BJ (cell line): ENCODE measurements around the gene GAPVD1. TPM values are rescaled to one million over a fixed set of nuclear protein-coding genes. Genes with fewer than 3 reads are reported as not detected.

Experiments used
- CTCF ChIA-PET: fragments of 350-600 bp; formaldehyde crosslinking; extraction: SDS; loops from one replicate; lab custom pipeline; 2021; ENCODE audit warnings: antibody characterized with exemption, inconsistent platforms; lab: Yijun Ruan, JAX
- POLR2A ChIA-PET: fragments of 300-600 bp; sonication (Branson Sonifier 250); formaldehyde crosslinking; extraction: SDS; loops from one replicate; lab custom pipeline; 2021; ENCODE audit warnings: antibody characterized with exemption; lab: Charles Lee
- DNase-seq: peaks from one replicate; pipeline ENCODE4 v3.0.0-alpha.2; 2011; ENCODE audit warnings: low read depth
- H3K27me3 ChIP-seq: 2 replicates; pipeline ENCODE4 v1.6.0; 2011; ENCODE audit warnings: low read length; ENCODE audit not compliant: control insufficient read depth, insufficient read depth
- H3K36me3 ChIP-seq: 2 replicates; pipeline ENCODE4 v1.5.1; 2011; ENCODE audit warnings: low read length; ENCODE audit not compliant: control insufficient read depth, insufficient read depth
- H3K4me3 ChIP-seq: 2 replicates; pipeline ENCODE4 v1.5.1; 2011; ENCODE audit warnings: low read depth, mild to moderate bottlenecking, control low read depth, low read length
- CTCF ChIP-seq: IDR thresholded peaks from 2 replicates; pipeline ENCODE4 v1.5.1; 2011; ENCODE audit warnings: low read depth, mild to moderate bottlenecking, control low read depth, inconsistent platforms, low read length, moderate library complexity; ENCODE audit not compliant: insufficient read depth
- polyA plus RNA-seq: library from polyadenylated mRNA; depleted of rRNA; stranded (reverse); fragments of >200 nt; gene quantifications from 2 replicates; pipeline ENCODE4 v1.2.3, GENCODE V29; 2011

GAPVD1 gene
- polyA plus RNA-seq, 1 experiment = 11.6 TPM

GRCh38 chr9:125409217-125409636 is 147.6 kb downstream of the GAPVD1 start:
- TF ChIP-seq CTCF = no peak
- CTCF ChIA-PET = interaction anchor here (2.1 to 2.7 kb wide), 2 partner anchors 224 to 1083 kb away, joined by 8 to 16 read pairs; no protein-coding TSS in a partner anchor
- no peak overlapping the region for H3K4me3 ChIP-seq
- H3K27me3 ChIP-seq = no peaks in the 10 kb centered on the region
- no peak for DNase-seq
- POLR2A ChIA-PET = no interaction called here
- H3K36me3 ChIP-seq = no peaks in the 10 kb centered on the region

GRCh38 chr9:125409637-125410521 is 148.3 kb downstream of the GAPVD1 start:
- Histone ChIP-seq H3K36me3 (no peaks in the 10 kb centered on the region), H3K27me3 (no peaks in the 10 kb centered on the region), H3K4me3 (no peak overlapping the region)
- ChIA-PET CTCF (interaction anchor here (0.5 kb wide), 1 partner anchor 13 kb away, joined by 3 read pairs; no protein-coding TSS in a partner anchor), POLR2A (no interaction called here)
- no peak for TF ChIP-seq CTCF
- no peak for DNase-seq

- Histone ChIP-seq H3K4me3 (no peak overlapping the region), H3K36me3 (no peaks in the 10 kb centered on the region), H3K27me3 (no peaks in the 10 kb centered on the region)
- ChIA-PET POLR2A (no interaction called here), CTCF (interaction anchor here (0.5 kb wide), 1 partner anchor 14 kb away, joined by 3 read pairs; no protein-coding TSS in a partner anchor)
- TF ChIP-seq CTCF = no peak
- DNase-seq = no peak
Measured at GRCh38 chr9:125410522-125410894, 148.9 kb downstream of the GAPVD1 start.

GRCh38 chr9:125411171-125411756 is 149.6 kb downstream of the GAPVD1 start:
- H3K27me3 ChIP-seq = no peaks in the 10 kb centered on the region
- DNase-seq = no peak
- no peaks in the 10 kb centered on the region for H3K36me3 ChIP-seq
- TF ChIP-seq CTCF = no peak
- ChIA-PET CTCF (interaction anchor here (1.0 kb wide), 1 partner anchor 815 kb away, joined by 5 read pairs; no protein-coding TSS in a partner anchor), POLR2A (no interaction called here)
- no peak overlapping the region for H3K4me3 ChIP-seq

- POLR2A ChIA-PET = interaction anchor here (0.6 kb wide), 1 partner anchor 156 kb away, joined by 3 read pairs; no protein-coding TSS in a partner anchor
- no peak for TF ChIP-seq CTCF
- no peak for DNase-seq
- Histone ChIP-seq H3K4me3 (no peak overlapping the region), H3K36me3 (no peaks in the 10 kb centered on the region), H3K27me3 (no peaks in the 10 kb centered on the region)
- CTCF ChIA-PET = interaction anchor here (0.7 to 1.0 kb wide), 2 partner anchors 814 to 831 kb away, joined by 3 to 5 read pairs; no protein-coding TSS in a partner anchor
Measured at GRCh38 chr9:125412166-125412565, 150.5 kb downstream of the GAPVD1 start.
